Measurements from ENCODE around the gene VWA3A.

- TF ChIP-seq CTCF (conservative IDR thresholded peaks at IDR 0.05; ENCODE audit: low read depth, low read length) (no peak), EZH2 (IDR thresholded peaks at IDR 0.05; ENCODE audit: borderline replicate concordance, low read depth, low read length, poor library complexity, severe bottlenecking) (no peak)
Measured at GRCh38 chr16:22078656-22079055, 13.7 kb upstream of the VWA3A start.
